A549 (cell line): Measurements from ENCODE around the gene ARHGAP22. TPM values are rescaled to one million over a fixed set of nuclear protein-coding genes. Genes with fewer than 3 reads are reported as not detected.

Experiments
- ATAC-seq, 2 experiments: fragments of 200-7000 bp in 1 of 2; fragments of >200 bp in 1 of 2; cut with Nextera tagmentation in 1 of 2; cut with Tn5 transposase in 1 of 2; 3 replicates each; pipeline versions ENCODE4 v1.8.0 to v1.9.1; 2018 to 2020; ENCODE audit warnings: mild to moderate bottlenecking in 1 of 2, moderate library complexity in 1 of 2
- CTCF ChIA-PET: fragments of 300-600 bp; sonication (Branson Sonifier 250); formaldehyde crosslinking; extraction: SDS; loops from one replicate; lab custom pipeline; 2021; ENCODE audit warnings: antibody characterized with exemption, inconsistent platforms; lab: Yijun Ruan, JAX
- POLR2A ChIA-PET: fragments of 350-600 bp; formaldehyde crosslinking; extraction: SDS; loops from one replicate; lab custom pipeline; 2021; ENCODE audit warnings: antibody characterized with exemption, inconsistent platforms; lab: Yijun Ruan, JAX
- DNase-seq, 2 experiments: peaks; one replicate each; pipeline versions ENCODE4 v3.0.0 to v3.0.0-alpha.2; 2011 to 2016; ENCODE audit warnings: low read depth in 1 of 2, low spot score in 1 of 2
- FAIRE-seq: peaks from 2 replicates; lab custom pipeline; 2011; peaks lifted over from hg19 to GRCh38; lab: Jason Lieb, UNC
- H3K27ac ChIP-seq, 2 experiments: fragments of >200 bp; sonication (Bioruptor Twin); formaldehyde crosslinking; 3 replicates each; pipeline ENCODE4 v1.5.1; 2016 to 2017
- H3K4me1 ChIP-seq: fragments of >200 bp; sonication (Bioruptor Twin); formaldehyde crosslinking; 3 replicates; pipeline ENCODE4 v1.6.1; 2016
- H3K4me2 ChIP-seq: fragments of >200 bp; sonication (Bioruptor Twin); formaldehyde crosslinking; 3 replicates; pipeline ENCODE4 v1.6.1; 2016
- H3K4me3 ChIP-seq: fragments of >200 bp; sonication (Bioruptor Twin); formaldehyde crosslinking; 3 replicates; pipeline ENCODE4 v1.5.1; 2016
- H3K9me3 ChIP-seq: fragments of >200 bp; sonication (Bioruptor Twin); formaldehyde crosslinking; 3 replicates; pipeline ENCODE4 v1.6.1; 2016
- BCL3 ChIP-seq: fragments of >200 bp; sonication (Bioruptor Twin); formaldehyde crosslinking; IDR thresholded peaks from 3 replicates; pipeline ENCODE4 v1.6.1; 2016
- BHLHE40 ChIP-seq: IDR thresholded peaks from 2 replicates; pipeline ENCODE4 v1.6.1; 2012; ENCODE audit warnings: low read depth, low read length, inconsistent platforms
- CEBPB ChIP-seq, 2 experiments: fragments of >200 bp in 1 of 2; sonication (Bioruptor Twin) in 1 of 2; formaldehyde crosslinking in 1 of 2; IDR thresholded peaks; 2 replicates each; pipeline ENCODE4 v1.6.1; 2012 to 2016
- ELK1 ChIP-seq: fragments of 150-350 bp; IDR thresholded peaks from 2 replicates; pipeline ENCODE4 v1.6.1; 2014; ENCODE audit warnings: low read depth, mild to moderate bottlenecking, low read length
- EP300 ChIP-seq, 2 experiments: fragments of >200 bp; sonication (Bioruptor Twin); formaldehyde crosslinking; IDR thresholded peaks; 2 replicates in 1 of 2; 3 replicates in 1 of 2; pipeline ENCODE4 v1.6.1; 2016 to 2017
- FOSB ChIP-seq: fragments of 250-450 bp; sonication (Bioruptor Pico); IDR thresholded peaks from 2 replicates; pipeline ENCODE4 v1.5.0; 2020; ENCODE audit warnings: mild to moderate bottlenecking, moderate library complexity
- HES2 ChIP-seq: fragments of >200 bp; sonication (Bioruptor Twin); formaldehyde crosslinking; IDR thresholded peaks from 2 replicates; pipeline ENCODE4 v1.6.1; 2016
- HOXA7 ChIP-seq: fragments of 250-450 bp; sonication (Bioruptor Pico); IDR thresholded peaks from 2 replicates; pipeline ENCODE4 v1.5.0; 2020; ENCODE audit warnings: mild to moderate bottlenecking, moderate library complexity
- KDM1A ChIP-seq: fragments of 200-600 bp; sonication (generic); IDR thresholded peaks from 2 replicates; pipeline ENCODE4 v1.6.1; 2016; ENCODE audit warnings: low read depth, mild to moderate bottlenecking
- MAFK ChIP-seq: fragments of 450-650 bp; IDR thresholded peaks from 2 replicates; pipeline ENCODE4 v1.6.1; 2014; ENCODE audit not compliant: partially characterized antibody
- MAX ChIP-seq: IDR thresholded peaks from 2 replicates; pipeline ENCODE4 v1.6.1; 2012
- POLR2AphosphoS2 ChIP-seq: conservative IDR thresholded peaks from 2 replicates; pipeline ENCODE4 v1.6.1; 2012; ENCODE audit warnings: low read length, improper control_type of control experiment, inconsistent platforms
- RAD21 ChIP-seq, 2 experiments: fragments of >200 bp in 1 of 2; sonication (Bioruptor Twin) in 1 of 2; formaldehyde crosslinking in 1 of 2; IDR thresholded peaks in 1 of 2; conservative IDR thresholded peaks in 1 of 2; 2 replicates in 1 of 2; 3 replicates in 1 of 2; pipeline ENCODE4 v1.6.1; 2012 to 2018; ENCODE audit warnings: inconsistent platforms in 1 of 2
- REST ChIP-seq: fragments of 200-600 bp; sonication (generic); IDR thresholded peaks from 2 replicates; pipeline ENCODE4 v1.6.1; 2016; ENCODE audit warnings: antibody characterized with exemption, mild to moderate bottlenecking, moderate library complexity
- RFX5 ChIP-seq: fragments of 450-650 bp; IDR thresholded peaks from 2 replicates; pipeline ENCODE4 v1.7.1; 2014; ENCODE audit warnings: antibody characterized with exemption, mild to moderate bottlenecking, moderate library complexity
- RNF2 ChIP-seq: fragments of 200-600 bp; sonication (generic); IDR thresholded peaks from 2 replicates; pipeline ENCODE4 v1.6.1; 2016; ENCODE audit warnings: low read depth, mild to moderate bottlenecking, antibody characterized with exemption, moderate library complexity, borderline replicate concordance
- USF2 ChIP-seq: fragments of 450-650 bp; IDR thresholded peaks from 2 replicates; pipeline ENCODE4 v1.6.1; 2014; ENCODE audit warnings: antibody characterized with exemption
- ZFP36 ChIP-seq: fragments of 450-650 bp; IDR thresholded peaks from 2 replicates; pipeline ENCODE4 v1.6.1; 2014; ENCODE audit warnings: borderline replicate concordance; ENCODE audit not compliant: partially characterized antibody
- WGBS: methylation state at CpG from one replicate; pipeline ENCODE4 v1.1.6; 2017; ENCODE audit errors: missing lambda C conversion rate; 5-methylcytosine and 5-hydroxymethylcytosine counted together
- polyA plus RNA-seq, 4 experiments: library from polyadenylated mRNA; depleted of rRNA in 3 of 4; stranded (reverse); fragments of >200 nt; fragmentation: RNase III in 1 of 4; extraction: RNeasy Plus Mini Kit Qiagen cat#74134 plus additional on column Dnase treatment in 1 of 4; gene quantifications; 2 replicates in 3 of 4; 3 replicates in 1 of 4; pipeline ENCODE4 v1.2.3, GENCODE V29; 2011 to 2017

Gene ARHGAP22
- polyA plus RNA-seq, 2 of the 4 experiments (the other 2 are of a cell fraction) = 1.9 to 3.2 TPM

- POLR2A ChIA-PET = no interaction called here
- WGBS = 81% methylated on average over 5 of the region's 5 CpGs
- TF ChIP-seq KDM1A = no peak
- TF ChIP-seq EP300 (IDR thresholded peaks at IDR 0.05) = no peak
- no peak for TF ChIP-seq USF2
- TF ChIP-seq BCL3 = no peak
- TF ChIP-seq FOSB (CRISPR knock-in tag) = no peak
- no peak for TF ChIP-seq HES2
- no peak for TF ChIP-seq HOXA7 (CRISPR knock-in tag)
- no peak for TF ChIP-seq REST
- no peak for TF ChIP-seq RAD21 (conservative IDR thresholded peaks at IDR 0.05 in 1 of 2, IDR thresholded peaks at IDR 0.05 in 1 of 2)
- TF ChIP-seq CEBPB (IDR thresholded peaks at IDR 0.05) = no peak
- TF ChIP-seq BHLHE40 = no peak
- TF ChIP-seq POLR2AphosphoS2 = no peak
- TF ChIP-seq ELK1 = no peak
- TF ChIP-seq MAX = no peak
- no peak for TF ChIP-seq ZFP36
- TF ChIP-seq MAFK = no peak
- TF ChIP-seq, all 56 proteins: peak for 0
- Histone ChIP-seq H3K4me1 (0 out of 3 replicates have a peak, but pooled peaks cover 4% of the 10 kb centered on the region), H3K9me3 (no peaks in the 10 kb centered on the region), H3K4me3 (no peak overlapping the region), H3K4me2 (no peak overlapping the region), H3K27ac (no peak overlapping the region)
- CTCF ChIA-PET = interaction anchor here (0.9 to 1.7 kb wide), 2 partner anchors 10 to 18 kb away, joined by 4 to 5 read pairs; no protein-coding TSS in a partner anchor
- FAIRE-seq = no peak
- no peak for DNase-seq
- ATAC-seq = no peak
Observed at GRCh38 chr10:48494611-48495010, 110.3 kb downstream of the ARHGAP22 start.

- Histone ChIP-seq H3K4me2 (no peak overlapping the region), H3K4me3 (no peak overlapping the region), H3K9me3 (no peaks in the 10 kb centered on the region), H3K4me1 (0 out of 3 replicates have a peak, but pooled peaks cover 4% of the 10 kb centered on the region), H3K27ac (no peak overlapping the region)
- no peak for ATAC-seq
- POLR2A ChIA-PET = no interaction called here
- CTCF ChIA-PET = interaction anchor here (0.8 to 1.7 kb wide), 3 partner anchors 10 to 162 kb away, joined by 3 to 5 read pairs (median 4); no protein-coding TSS in a partner anchor
- WGBS = 68% methylated on average over 8 of the region's 8 CpGs
- TF ChIP-seq RNF2 (no peak), RFX5 (no peak)
- TF ChIP-seq, all 56 proteins: peak for 0
- FAIRE-seq = no peak
- DNase-seq = no peak
Observed at GRCh38 chr10:48494073-48494472, 110.8 kb downstream of the ARHGAP22 start.
